ENCODE measurements around the gene DNAH1.

Gene DNAH1

DNA sequence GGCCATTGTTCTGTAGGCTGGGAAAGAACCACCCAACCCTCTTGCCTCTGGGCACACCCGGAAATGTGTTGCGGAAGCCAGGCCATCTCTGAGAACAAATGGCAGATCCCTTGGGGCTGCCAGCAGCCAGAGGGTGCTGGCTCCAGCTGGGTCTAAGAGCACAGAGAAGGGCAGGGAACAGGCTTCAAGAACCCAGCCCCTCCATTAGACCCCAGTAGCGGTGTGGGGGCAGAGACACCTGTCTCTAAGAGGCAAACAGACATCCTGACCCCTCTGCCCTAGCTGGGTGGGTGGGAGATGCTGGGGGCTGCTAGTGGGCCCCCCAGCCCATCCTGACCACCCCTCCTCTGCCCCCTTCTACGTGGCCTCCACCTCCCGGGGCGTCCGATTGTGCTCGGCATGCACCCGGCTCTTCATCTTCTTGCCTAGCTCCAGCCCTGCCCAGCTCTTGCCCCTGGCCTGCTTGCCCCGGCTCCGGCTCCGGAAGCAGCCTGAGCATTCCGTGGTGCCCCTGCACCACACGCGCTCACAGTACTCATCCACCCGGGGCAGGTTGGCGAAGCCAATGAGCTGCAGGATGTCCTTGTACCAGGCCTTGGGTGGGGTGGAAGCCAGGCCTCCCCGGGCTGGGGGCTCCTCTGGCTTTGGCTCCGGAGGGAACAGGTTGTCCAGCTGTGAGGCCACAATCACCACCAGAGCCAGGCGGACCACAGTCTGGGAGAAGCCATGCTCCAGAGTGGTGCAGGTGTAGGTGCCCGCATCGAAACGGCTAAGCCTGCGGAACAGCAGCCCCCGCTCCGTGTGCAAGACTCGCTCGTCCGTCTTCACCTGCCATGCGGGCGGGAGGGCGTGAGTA is 119.4 kb downstream of the DNAH1 start:
- DNase-seq (ENCODE audit: low spot score), result no peak

DNA sequence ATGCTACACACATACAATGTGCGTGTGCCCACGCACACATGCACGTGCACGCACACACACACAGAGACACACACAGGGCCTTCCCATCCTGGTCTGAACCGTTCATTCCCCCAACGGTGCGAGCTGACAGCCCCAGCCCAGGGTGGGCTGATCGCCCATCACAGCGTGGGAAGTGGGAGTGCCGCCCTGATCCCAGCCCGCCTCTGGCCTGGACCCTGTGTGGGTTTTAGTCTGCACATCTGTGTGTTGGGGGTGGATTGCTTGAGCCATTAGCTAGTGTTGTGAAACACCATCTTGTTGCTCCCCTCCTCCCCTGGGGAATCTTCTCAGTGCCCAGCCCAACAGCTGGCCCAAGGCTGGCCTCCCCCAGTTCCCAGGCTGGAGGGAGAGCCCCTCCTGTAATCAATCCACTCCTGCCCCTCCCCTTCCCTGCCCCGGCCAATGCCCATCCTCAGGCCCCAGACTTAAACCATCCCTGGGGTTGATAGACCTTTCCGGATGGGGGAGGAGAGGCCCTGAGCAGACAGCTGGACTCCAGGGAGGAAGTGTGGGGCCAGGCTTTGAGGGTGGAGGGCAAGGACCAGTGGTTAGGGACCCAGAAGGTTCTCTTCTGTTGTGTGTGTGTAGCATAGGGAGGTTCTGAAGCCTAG is 120.5 kb downstream of the DNAH1 start:
- DNase-seq (ENCODE audit: low spot score), result no peak

DNA sequence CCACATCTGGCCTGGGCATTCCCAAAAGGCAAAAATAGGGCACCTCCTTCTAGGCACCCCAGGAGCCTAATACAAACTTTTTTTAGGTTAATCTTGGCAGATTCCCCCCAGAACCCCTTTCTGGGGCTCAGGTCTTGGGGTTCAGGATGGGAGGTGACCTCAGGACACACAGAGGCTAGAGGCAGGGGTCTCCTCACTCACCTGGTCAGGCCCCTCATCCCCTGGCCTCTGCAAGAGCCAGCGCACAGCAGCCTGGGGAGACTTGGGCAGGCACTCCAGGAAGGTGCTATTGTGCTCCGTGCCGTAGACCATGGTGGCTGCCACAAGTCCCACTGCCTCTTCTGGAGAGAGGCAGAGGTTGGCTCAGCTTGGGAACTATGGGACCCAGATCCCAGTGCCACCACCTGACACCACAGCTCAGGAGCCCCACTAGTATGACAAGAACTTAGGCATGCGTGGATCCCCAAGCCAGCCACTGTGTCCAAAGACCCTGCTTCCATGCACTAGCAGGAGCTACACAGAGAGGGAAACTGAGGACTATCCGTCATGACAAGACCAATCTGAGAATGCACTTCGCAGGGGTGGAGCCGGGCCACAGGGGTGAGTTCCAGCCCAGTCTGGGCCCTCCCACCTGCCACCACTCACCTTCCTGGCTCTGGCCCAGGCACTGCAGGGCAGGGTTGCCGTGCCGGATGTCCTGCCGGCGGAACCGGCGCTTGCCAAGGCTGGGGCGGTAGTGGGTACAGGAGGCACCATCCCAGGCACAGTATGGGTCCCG is 121.4 kb downstream of the DNAH1 start:
- peak; percentile 47 for DNase-seq (ENCODE audit: low spot score)

DNA sequence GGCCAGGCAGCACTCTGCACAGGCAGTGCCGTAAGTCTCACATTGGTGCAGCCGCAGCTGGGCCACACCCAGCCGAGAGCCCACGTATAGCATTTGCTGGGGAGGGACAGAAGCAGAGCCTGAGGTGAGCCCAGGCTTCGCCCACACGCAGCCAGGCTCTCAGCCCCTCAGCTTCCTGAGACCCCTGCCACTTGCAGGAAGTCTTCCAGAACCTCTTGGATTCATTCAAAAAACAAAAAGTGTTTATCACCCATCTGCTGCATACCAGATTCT is 121.9 kb downstream of the DNAH1 start:
- no peak for DNase-seq (ENCODE audit: low spot score)

DNA sequence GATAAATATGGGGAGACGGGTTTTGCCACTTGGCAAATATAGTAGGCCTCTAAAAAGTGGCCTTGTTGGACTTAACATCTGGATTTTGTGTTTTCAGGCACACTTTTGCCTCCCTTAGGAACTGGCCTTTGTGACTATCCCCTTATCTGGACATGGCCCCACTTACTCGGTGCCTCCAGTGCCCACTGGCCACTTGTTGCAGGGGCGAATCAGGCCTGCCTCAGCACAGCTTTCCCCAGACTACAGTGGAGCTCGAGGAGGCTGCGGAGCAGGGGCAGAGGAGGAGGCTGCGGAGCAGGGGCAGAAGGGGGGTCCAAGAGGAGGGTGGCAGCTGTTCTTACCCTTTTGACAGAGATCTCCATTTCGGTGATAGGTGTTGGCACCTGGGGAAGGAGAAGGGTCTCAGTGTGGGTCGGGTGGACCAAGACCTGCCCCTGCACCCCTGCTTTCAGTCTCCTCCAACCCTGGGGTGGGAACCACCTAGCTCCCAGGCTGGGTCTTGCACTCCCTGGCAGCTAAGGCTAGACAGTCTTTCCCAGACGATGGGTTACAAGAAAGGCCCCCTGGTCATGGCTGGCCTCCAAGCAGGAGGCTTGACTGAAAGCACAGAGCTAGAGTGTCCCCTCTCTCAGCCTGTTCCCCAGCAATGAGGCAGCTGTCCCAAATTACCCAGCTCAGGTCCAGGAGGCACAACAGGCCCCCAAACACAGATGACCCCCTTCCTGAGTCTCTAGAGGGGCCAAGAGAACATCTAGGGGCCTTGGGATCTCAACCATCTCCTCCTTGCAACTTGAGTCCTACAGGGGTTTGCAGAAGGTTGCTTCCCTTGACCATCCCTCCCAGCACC is 122.7 kb downstream of the DNAH1 start:
- no peak for DNase-seq (ENCODE audit: low spot score)

DNA sequence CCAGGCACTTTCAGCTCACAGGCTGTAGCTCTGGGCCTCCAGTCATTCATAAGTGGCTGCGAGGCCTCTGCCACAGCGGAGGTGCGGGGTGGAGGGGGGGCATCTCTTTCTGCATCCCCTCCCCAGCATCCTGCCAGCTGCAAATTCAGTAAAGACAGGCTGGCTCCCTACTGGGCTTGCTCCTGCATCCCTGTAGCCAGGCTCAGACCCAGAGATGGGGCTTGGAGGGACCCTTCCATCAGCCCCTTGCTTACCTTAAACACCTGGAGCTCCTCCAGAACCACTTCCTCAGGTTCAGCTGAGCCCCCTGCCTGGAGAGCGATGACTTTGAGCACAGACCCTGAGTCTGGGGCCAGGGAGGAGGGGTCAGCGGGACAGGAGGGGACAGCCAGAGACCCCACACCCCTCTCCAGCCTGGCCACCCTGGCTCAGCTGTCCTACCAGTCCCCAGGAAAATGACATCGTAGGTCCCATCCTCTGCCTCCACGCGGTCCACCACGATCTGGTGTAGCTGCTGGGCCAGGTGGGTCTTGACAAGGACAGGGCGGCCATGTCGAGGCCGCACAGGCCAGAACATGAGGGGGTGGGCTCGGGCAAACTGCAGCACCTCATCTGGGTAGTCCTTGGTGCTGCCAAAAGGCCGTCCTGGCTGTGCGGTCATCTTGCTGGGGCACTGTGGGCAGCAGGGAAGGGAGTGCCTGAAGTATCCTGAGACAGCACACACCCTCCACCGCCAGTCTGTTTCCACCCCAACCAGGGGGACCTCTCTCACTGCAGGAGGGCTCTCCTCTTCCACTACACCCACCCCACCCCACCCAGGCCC is 123.5 kb downstream of the DNAH1 start:
- no peak for DNase-seq (ENCODE audit: low spot score)

DNA sequence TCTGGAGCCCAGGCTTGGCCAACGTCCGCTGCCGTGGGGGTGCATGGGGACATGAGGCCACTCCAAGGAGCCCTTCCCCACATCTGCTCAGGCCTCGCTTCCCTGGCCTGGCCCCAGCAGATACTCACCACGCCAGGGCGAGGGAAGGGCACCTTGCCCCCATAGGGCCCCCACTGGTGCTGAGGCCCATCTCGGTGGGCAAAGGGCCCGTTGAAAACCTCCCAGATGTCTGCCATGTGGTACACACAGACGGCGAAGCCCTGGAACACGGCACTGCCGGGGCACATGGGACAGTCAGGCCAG is 124.1 kb downstream of the DNAH1 start:
- DNase-seq (ENCODE audit: low spot score), result no peak

DNA sequence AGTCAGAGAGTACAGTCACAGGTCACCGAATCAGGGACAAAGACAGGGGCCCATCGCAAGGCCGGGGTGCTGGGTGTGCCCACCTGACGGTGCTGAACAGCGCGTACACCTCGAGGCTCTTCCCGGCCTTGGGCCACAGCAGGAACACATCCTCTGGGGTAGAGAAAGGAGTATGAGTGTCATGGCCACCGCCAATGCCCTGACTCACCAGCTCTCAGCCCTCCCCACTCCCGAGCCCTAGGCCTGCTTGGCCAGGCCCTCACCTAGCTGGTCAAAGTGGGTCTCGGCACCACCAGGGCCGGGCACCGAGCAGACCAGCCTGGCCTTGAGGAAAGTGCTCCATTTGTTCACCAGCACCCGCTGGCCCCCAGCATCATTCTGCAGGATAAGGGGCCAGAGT is 124.6 kb downstream of the DNAH1 start:
- DNase-seq (ENCODE audit: low spot score), result no peak

DNA sequence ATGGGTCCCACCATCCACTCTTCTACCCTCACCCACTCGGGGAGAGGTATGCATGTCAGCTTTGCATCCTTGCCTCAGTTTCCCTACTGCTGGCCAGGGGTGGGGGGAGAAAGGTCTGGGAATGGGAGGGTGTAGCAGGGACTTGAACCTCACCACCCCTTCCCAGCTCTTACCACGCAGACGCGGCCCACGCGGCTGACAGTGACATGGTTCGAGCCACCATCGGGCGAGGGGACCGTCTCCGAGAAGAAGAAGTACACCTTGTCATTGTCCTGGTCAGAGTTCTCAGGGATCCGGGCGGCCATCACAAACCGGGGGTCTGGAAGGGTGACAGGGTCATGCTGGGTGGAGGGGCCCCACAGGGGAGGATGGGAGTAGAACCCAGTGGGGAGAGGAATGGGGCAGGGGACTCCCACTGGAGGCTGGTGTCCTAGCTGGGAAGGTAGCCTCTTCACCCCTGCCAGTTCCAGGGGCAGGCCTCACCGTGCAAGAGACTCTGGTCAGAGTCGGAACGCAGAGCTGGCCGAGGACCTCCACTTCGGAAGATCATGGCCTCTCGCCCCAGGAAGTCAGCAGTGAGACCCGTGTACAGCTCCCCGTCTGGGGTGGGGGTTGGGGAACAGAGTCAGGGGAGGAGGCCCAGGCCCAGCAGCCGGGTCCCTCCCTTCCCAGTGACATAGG is 125.1 kb downstream of the DNAH1 start:
- no peak for DNase-seq (ENCODE audit: low spot score)

DNA sequence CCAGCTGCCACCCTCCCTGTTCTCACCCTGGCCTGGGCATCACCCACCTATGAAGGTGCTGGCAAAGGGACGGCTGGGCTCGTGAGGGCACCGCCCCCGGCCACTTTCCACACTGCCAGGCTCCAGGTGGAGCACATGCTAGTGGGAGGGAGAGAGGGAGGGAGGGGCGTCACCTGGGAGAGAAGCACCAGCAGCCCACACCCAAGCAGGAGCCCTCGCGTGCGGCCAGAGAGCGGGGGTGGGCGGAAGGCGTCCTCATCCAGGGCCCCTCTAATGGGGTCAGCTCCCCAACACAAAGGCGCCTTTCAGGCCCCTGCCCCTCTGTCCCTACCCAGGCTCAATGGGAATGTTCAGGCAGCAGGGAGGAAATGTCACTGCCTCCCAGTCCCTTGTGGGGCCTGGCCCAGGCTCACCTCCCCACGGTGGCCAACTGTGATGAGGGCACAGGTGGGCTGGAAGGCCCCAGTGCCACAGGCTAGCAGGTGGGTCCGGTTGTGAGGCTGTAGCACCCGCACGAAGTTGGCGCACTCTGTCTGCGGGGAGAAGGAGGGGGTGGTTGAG is 125.7 kb downstream of the DNAH1 start:
- DNase-seq (ENCODE audit: low spot score), result no peak

DNA sequence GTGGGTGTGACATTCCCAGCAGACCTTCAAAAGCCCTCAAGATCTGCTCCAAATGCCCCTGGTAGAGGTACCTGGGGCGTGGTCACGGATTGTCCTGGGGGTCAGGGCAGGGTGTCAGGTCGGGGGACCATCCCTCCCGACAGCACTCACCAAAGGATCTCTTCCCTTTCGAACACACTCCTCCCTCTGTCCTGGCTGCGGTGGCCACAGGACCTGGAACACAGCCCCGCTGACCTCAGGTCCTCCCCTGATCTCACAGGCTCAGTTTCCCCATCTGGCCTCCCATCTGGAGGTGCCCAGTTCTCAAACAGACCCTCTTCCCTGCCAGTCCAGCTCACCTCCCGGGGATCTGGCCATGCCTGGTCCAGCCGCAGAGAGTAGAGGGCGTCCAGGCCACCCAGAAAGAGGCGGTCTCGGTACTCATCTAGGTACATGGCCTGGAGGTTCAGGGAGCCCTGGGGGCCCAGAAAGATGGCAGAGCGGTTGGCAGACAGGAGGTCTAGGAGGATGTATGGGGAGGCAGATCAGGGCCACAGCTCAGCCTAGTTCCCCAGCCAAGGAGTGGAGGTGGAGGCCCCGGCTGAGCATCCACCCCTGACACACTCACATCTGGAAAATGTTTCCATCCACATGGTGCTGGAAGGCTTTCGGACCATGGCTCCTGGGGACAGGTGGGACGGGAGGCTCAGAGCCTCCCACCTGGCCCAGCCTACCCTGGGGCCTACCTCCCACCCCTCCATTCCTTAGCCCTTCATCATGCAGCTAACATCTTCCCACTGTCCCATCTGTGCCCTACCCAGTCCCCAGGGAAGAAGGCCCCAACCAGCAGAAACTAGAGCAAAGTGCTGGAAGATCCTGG is 126.5 kb downstream of the DNAH1 start:
- DNase-seq (ENCODE audit: low spot score), result no peak

DNA sequence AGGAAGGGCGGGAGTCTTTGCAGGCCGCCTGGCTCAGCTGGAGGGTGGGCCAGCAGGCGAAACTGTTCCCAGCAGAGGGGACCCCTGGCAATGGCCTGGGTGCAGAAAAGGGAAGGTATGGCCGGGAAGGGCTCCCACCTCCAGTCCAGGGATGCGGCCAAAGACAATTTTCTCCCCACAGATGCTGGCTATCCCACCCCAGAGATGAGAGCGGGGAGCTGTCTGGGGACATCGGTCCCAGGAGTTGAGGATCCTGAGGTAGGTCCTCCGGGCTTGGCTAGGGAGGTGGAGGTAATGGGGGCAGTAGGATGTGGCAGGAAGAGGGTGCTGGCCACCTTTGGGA is 127.1 kb downstream of the DNAH1 start:
- DNase-seq (ENCODE audit: low spot score), result no peak

DNA sequence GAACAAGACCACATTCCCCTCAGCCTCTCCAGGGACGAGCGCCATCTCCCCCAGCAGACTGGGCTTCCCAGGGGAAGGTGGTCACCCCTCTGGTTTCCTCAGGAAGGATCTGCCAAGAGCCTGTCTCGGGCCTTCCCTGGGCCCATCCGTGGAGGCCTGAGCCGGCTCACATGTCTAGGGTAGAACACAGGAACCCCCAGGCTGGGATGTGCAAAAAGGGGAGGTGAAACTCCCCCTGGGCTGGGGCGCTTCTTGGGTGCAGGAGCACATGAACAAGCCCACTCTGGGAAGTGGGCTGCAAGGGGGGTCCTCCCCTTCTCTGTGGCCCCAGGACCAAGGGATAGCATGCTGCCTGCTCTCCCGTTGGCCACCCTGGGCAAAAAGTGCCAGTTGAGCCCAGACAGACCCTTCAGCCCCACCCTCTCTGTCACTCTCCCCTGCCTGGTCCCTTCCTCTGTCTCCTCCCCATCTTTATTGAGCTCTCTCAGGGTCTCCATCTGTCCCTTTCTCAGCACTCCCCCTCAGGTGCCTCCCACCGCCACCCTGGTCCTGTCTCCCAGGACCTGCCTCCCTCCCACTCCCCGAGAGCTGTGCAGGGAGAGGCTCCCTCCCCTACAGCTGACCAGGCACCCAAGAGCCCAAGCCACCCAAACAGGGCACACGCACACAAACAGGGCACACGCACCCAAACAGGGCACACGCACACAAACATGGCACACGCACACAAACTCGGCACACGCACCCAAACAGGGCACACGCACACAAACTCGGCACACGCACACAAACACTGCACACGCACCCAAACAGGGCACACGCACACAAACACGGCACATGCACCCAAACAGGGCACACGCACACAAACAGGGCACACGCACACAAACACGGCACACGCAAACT is 127.9 kb downstream of the DNAH1 start:
- no peak for DNase-seq (ENCODE audit: low spot score)

DNA sequence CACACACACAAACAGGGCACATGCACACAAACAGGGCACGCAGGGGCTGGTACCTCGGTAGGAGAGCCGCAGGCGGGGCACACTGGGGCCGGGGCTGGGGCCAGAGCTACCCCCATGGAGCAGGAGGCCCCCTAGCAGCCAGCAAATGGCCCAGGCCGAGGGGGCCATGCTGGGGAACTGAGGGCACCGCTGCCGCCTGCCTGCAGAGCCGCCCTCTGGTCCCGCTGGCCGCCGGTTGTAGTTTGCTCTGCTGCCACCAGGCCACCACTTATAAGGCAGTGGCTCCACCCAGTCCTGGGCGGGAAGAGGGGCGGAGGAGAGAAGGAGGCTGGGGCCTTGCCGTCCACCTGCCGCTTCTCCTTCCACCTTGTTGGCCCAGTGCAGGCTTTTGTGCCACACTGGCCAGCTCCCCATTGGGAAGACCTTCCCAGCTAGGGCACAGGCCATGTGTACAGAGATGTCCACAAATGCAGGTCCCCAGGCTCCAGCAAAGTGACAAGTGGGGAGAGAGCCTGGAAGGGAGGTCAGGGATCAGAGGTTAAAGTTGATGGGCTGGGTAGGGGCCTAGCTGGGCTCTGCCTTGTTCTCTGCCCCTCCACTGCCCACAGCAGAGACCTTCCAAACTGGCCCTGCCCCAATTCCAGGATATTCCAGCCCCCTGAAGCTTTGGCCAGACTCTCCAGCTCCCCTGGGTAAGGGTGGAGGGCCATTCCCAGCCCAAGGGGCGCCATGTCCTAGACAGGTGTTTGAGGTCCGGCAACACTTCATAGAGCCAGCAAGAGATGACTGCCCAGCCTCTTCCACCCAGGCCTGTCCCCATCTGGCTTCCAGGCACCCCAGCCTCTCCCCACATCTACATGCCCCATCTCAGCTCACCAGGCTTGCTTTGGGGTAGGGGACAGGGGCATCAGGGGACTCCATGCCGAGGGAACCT is 129.0 kb downstream of the DNAH1 start, which contains the start of gene SEMA3G:
Gene SEMA3G, minus strand, starts transcription at position 244 of the 934 bp plus-strand sequence. Its CDS starts 76 bp downstream, at position 168.
- peak; percentile 92 for DNase-seq (ENCODE audit: low spot score)

DNA sequence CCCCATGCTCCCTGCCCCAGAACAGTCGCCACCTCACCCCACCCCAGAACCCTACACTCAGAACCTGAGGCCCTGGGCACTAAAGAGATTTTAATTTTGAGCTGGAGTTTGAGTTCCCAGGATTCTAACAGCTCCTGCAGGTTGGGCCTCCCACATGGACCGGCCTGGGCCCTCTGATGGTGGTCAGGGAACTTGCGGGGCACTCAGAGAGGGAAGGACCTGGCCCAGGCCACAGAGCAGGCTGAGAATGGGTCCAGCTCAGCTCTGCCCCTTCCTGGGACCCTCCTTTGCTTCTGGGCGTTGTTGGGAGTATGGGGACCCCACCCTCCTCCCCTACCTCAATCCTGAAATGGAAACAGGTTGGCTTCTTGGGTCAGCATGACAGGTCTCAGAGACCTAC is 129.9 kb downstream of the DNAH1 start:
- DNase-seq (ENCODE audit: low spot score), result no peak

DNA sequence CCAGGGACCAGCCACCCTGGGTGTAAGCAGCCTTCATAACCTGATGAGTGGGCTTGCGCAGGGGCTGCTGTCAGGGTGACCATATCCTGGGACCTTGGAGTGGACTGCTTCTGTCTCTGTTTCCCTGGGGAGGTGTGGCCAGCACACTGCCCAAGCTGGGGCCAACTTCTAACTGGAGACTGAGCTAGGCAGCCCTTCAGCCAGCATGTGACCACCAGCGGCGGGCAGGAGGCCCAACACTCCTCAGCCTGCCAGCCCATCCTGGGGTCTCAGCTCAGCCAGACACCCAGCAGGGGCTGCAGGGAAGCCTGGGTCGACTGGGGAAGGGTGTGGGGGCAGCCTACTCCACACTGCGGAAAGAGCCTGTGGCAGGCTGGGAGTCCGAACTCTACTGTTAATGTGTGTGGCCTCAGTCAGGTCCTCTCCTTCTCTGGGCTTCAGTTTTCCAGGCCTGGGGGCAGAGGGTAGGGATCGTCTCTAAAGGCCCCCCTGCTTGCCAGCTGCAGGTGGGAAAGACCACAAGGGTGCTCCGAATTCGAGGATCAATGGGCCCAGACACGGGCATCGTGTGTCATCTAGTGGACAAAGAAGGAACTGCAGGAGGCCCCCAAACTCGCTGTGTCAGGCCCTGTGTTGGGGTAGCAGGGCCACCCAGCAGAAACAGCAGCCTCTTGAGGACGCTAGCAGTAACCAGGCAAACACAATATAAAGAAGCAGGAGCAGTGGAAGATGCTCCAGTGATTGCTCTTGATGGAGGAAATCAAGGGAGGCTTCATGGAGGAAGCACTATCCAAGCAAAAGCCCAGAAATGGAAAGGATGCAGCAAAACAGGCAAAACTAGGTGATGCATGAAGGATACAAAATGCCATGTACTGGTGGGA is 130.8 kb downstream of the DNAH1 start:
- peak; percentile 79 for DNase-seq (ENCODE audit: low spot score)
